Spleen (tissue), 11 donors: ENCODE results near the gene SLC5A2. TPM values are rescaled to one million over a fixed set of nuclear protein-coding genes. Genes with fewer than 3 reads are reported as not detected.

Experiments
- DNase-seq: peaks from one replicate; pipeline ENCODE4 v3.0.0-alpha.2; 2020
- H3K27ac ChIP-seq, 8 donors: fragments of 200-600 bp; sonication (generic) in 7 of 8; 1 replicate in 4 of 8; 2 replicates in 4 of 8; pipeline versions ENCODE4 v1.5.0 to v1.8.0; 2016 to 2021; ENCODE audit warnings: inconsistent platforms in 4 of 8, mild to moderate bottlenecking in 4 of 8, moderate library complexity in 1 of 8
- H3K27me3 ChIP-seq, 7 donors: fragments of 200-600 bp; sonication (generic) in 6 of 7; replicated peaks in 1 of 7; 1 replicate in 4 of 7; 2 replicates in 3 of 7; pipeline versions ENCODE4 v1.5.0 to v1.8.0; 2016 to 2021; ENCODE audit warnings: inconsistent platforms in 3 of 7, mild to moderate bottlenecking in 1 of 7
- H3K36me3 ChIP-seq, 6 donors: fragments of 200-600 bp; sonication (generic) in 5 of 6; 1 replicate in 4 of 6; 2 replicates in 2 of 6; pipeline versions ENCODE4 v1.5.0 to v1.8.0; 2016 to 2021; ENCODE audit warnings: inconsistent platforms in 2 of 6
- H3K4me1 ChIP-seq, 6 donors: fragments of 200-600 bp; sonication (generic) in 5 of 6; 1 replicate in 3 of 6; 2 replicates in 3 of 6; pipeline versions ENCODE4 v1.5.0 to v1.8.0; 2016 to 2021; ENCODE audit warnings: inconsistent platforms in 3 of 6
- H3K4me3 ChIP-seq, 8 donors: fragments of 200-600 bp; sonication (generic) in 7 of 8; 1 replicate in 4 of 8; 2 replicates in 4 of 8; pipeline versions ENCODE4 v1.5.0 to v1.8.0; 2016 to 2021; ENCODE audit warnings: inconsistent platforms in 4 of 8, mild to moderate bottlenecking in 4 of 8, moderate library complexity in 2 of 8
- H3K9me3 ChIP-seq, 8 donors: fragments of 200-600 bp; sonication (generic) in 7 of 8; 1 replicate in 4 of 8; 2 replicates in 4 of 8; pipeline versions ENCODE4 v1.5.0 to v1.8.0; 2016 to 2021; ENCODE audit warnings: inconsistent platforms in 4 of 8
- CTCF ChIP-seq, 11 experiments: fragments of 200-600 bp in 7 of 11; fragments of 450-650 bp in 4 of 11; sonication (generic) in 4 of 11; IDR thresholded peaks in 8 of 11; conservative IDR thresholded peaks in 3 of 11; 1 replicate in 7 of 11; 2 replicates in 4 of 11; pipeline versions ENCODE4 v1.4.0 to v1.8.0; 2016 to 2021; ENCODE audit warnings: antibody characterized with exemption in 11 of 11, inconsistent platforms in 4 of 11, mild to moderate bottlenecking in 1 of 11
- POLR2A ChIP-seq, 3 donors: fragments of 450-650 bp; IDR thresholded peaks; one replicate each; pipeline ENCODE4 v1.5.1; 2017; ENCODE audit warnings: antibody characterized with exemption in 3 of 3, mild to moderate bottlenecking in 1 of 3
- POLR2AphosphoS5 ChIP-seq, 3 donors: sonication (generic); formaldehyde crosslinking; IDR thresholded peaks; one replicate each; pipeline ENCODE4 v1.5.1; 2017; ENCODE audit warnings: antibody characterized with exemption in 3 of 3
- WGBS, 5 donors: extraction: QIAGEN DNeasy Blood & Tissue Kit in 3 of 5; methylation state at CpG; one replicate each; pipeline versions ENCODE4 v1.1.5 to v1.1.7; 2013 to 2018; 5-methylcytosine and 5-hydroxymethylcytosine counted together
- intact Hi-C: fragments of 100-400 bp; cut with DNase I; formaldehyde crosslinking; loops from one replicate; pipeline ENCODE4 v1.15.0; 2023; ENCODE audit warnings: low total_unique reads
- polyA plus RNA-seq, 3 donors: library from polyadenylated mRNA; stranded (reverse); fragments of 200-250 nt; gene quantifications; one replicate each; pipeline ENCODE4 v1.2.1, GENCODE V29; 2013
- total RNA-seq, 7 donors: library from RNA; depleted of rRNA in 3 of 7; stranded (reverse); fragments of >200 nt in 3 of 7; fragmentation: NEBNext Ultra II Directional in 4 of 7; extraction: Animal tissue kit (Norgen Biotek cat#: 25700) in 4 of 7; gene quantifications; one replicate each; pipeline versions ENCODE4 v1.1.0 to v1.2.1, GENCODE V29; 2016 to 2021
- donor health status: healthy with polysubstance abuse.
- donor health status: DM: no; HTN: no; CAD: no; lungs with moderate emphysema.
- donor health status: DM: no; HTN: no; CAD: no.
- donor health status: Bipolar disorder and iron deficiency.
- donor health status: healthy.
- donor health status: DM: no; HTN: no; CAD: no.
- donor health status: DM: yes; HTN: yes; CAD: no.

SLC5A2 gene
- total and polyA plus RNA-seq, 10 donors, result 0.17 to 2.3 (median 1.2) TPM; not detected in 3

- H3K4me1 ChIP-seq, result peaks cover 15 to 48% (median 21%) of the 10 kb centered on the region in 6 donors
- H3K4me3 ChIP-seq, result no peak overlapping the region
- peak; percentile 81 for DNase-seq
- H3K27ac ChIP-seq, result no peak overlapping the region
- H3K9me3 ChIP-seq, result no peaks in the 10 kb centered on the region
- 94 to 98% (median 96%) methylated on average over 28 to 36 of the region's 36 CpGs for WGBS, 5 donors
- intact Hi-C loops, result no loop called here
- H3K36me3 ChIP-seq, result peaks cover 4 to 60% (median 49%) of the 10 kb centered on the region in 6 donors
- H3K27me3 ChIP-seq, result no peaks in the 10 kb centered on the region
- TF ChIP-seq POLR2A (IDR thresholded peaks at IDR 0.05) (no peak), CTCF (IDR thresholded peaks at IDR 0.05 in 8 of 11, conservative IDR thresholded peaks at IDR 0.05 in 3 of 11) (no peak), POLR2AphosphoS5 (IDR thresholded peaks at IDR 0.05) (no peak)
Measured at GRCh38 chr16:31464348-31464769, 18.6 kb upstream of the SLC5A2 start.

- TF ChIP-seq POLR2A (IDR thresholded peaks at IDR 0.05) (no peak), POLR2AphosphoS5 (IDR thresholded peaks at IDR 0.05) (no peak), CTCF (IDR thresholded peaks at IDR 0.05 in 8 of 11, conservative IDR thresholded peaks at IDR 0.05 in 3 of 11) (no peak)
- 89 to 97% (median 93%) methylated on average over 10 to 17 of the region's 17 CpGs for WGBS, 5 donors
- peaks cover 4 to 60% (median 49%) of the 10 kb centered on the region in 6 donors for H3K36me3 ChIP-seq
- H3K27ac ChIP-seq, result no peak overlapping the region
- peak; percentile 72 for DNase-seq
- H3K27me3 ChIP-seq, result no peaks in the 10 kb centered on the region
- H3K4me3 ChIP-seq, result no peak overlapping the region
- no peaks in the 10 kb centered on the region for H3K9me3 ChIP-seq
- intact Hi-C loops, result no loop called here
- peaks cover 15 to 48% (median 21%) of the 10 kb centered on the region in 6 donors for H3K4me1 ChIP-seq
Measured at GRCh38 chr16:31464781-31465260, 18.1 kb upstream of the SLC5A2 start.

- peak; percentile 74 for DNase-seq
- no peaks in the 10 kb centered on the region for H3K9me3 ChIP-seq
- TF ChIP-seq POLR2A (IDR thresholded peaks at IDR 0.05), result no peak
- TF ChIP-seq POLR2AphosphoS5 (IDR thresholded peaks at IDR 0.05), result no peak
- no peak for TF ChIP-seq CTCF (IDR thresholded peaks at IDR 0.05 in 8 of 11, conservative IDR thresholded peaks at IDR 0.05 in 3 of 11)
- no peak overlapping the region for H3K4me3 ChIP-seq
- no peak overlapping the region for H3K27ac ChIP-seq
- peaks cover 6 to 41% (median 12%) of the 10 kb centered on the region in 6 donors for H3K4me1 ChIP-seq
- H3K27me3 ChIP-seq, result peaks cover 0 to 3% (median 0%) of the 10 kb centered on the region in 7 donors
- peaks cover 4 to 60% (median 49%) of the 10 kb centered on the region in 6 donors for H3K36me3 ChIP-seq
- intact Hi-C loops, result no loop called here
- 73 to 94% (median 80%) methylated on average over 13 to 20 of the region's 20 CpGs for WGBS, 5 donors
Measured at GRCh38 chr16:31465788-31466370, 17.0 kb upstream of the SLC5A2 start.

- peaks cover 4 to 60% (median 49%) of the 10 kb centered on the region in 6 donors for H3K36me3 ChIP-seq
- peaks cover 0 to 9% (median 2%) of the 10 kb centered on the region in 7 donors for H3K27me3 ChIP-seq
- DNase-seq, result peak; percentile 80
- WGBS, 5 donors, result 87 to 97% (median 95%) methylated on average over 11 to 18 of the region's 18 CpGs
- no peak for TF ChIP-seq POLR2A (IDR thresholded peaks at IDR 0.05)
- no peak for TF ChIP-seq POLR2AphosphoS5 (IDR thresholded peaks at IDR 0.05)
- no peak for TF ChIP-seq CTCF (IDR thresholded peaks at IDR 0.05 in 8 of 11, conservative IDR thresholded peaks at IDR 0.05 in 3 of 11)
- H3K4me1 ChIP-seq, result peaks cover 8 to 41% (median 11%) of the 10 kb centered on the region in 6 donors
- H3K9me3 ChIP-seq, result no peaks in the 10 kb centered on the region
- no peak overlapping the region for H3K4me3 ChIP-seq
- intact Hi-C loops, result no loop called here
- H3K27ac ChIP-seq, result peak overlapping the region in 1 of 8 donors; percentile 34
Measured at GRCh38 chr16:31466381-31466841, 16.5 kb upstream of the SLC5A2 start.
